ENCODE data around the gene MCM3AP.

MCM3AP gene

DNA sequence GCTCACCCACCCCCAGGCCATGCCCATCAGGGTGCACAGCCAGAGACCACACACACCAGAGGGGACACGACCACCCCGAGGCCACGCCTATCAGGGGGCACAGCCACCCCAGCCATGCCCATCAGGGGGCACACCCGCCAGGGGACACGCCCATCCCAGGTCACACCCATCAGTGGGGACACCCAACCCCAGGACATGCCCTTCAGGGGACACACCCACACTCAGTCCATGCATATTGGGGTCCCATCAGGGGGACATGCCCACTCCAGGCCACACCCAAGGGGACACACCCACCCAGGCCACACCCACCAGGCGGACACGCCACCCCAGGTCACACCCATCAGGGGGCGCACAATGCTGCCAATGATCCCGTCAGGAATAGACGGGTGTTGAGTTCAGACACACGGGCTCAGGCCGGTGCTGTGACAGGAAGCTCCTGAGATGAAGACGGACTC lies 20.7 kb downstream of the MCM3AP start:
- H3K27ac Mint-ChIP-seq, result no peak overlapping the region
- TF ChIP-seq, protein P1, sequence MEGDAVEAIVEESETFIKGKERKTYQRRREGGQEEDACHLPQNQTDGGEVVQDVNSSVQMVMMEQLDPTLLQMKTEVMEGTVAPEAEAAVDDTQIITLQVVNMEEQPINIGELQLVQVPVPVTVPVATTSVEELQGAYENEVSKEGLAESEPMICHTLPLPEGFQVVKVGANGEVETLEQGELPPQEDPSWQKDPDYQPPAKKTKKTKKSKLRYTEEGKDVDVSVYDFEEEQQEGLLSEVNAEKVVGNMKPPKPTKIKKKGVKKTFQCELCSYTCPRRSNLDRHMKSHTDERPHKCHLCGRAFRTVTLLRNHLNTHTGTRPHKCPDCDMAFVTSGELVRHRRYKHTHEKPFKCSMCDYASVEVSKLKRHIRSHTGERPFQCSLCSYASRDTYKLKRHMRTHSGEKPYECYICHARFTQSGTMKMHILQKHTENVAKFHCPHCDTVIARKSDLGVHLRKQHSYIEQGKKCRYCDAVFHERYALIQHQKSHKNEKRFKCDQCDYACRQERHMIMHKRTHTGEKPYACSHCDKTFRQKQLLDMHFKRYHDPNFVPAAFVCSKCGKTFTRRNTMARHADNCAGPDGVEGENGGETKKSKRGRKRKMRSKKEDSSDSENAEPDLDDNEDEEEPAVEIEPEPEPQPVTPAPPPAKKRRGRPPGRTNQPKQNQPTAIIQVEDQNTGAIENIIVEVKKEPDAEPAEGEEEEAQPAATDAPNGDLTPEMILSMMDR (IDR thresholded peaks at IDR 0.05; ENCODE audit: unreplicated experiment in 3 of 3), result no peak
- no peaks in the 10 kb centered on the region for H3K4me1 Mint-ChIP-seq
- H3K4me3 Mint-ChIP-seq, result no peak overlapping the region
- no peaks in the 10 kb centered on the region for H3K9me3 Mint-ChIP-seq
- peaks cover 54% of the 10 kb centered on the region for H3K36me3 Mint-ChIP-seq (ENCODE audit: low read depth)
- no peaks in the 10 kb centered on the region for H3K27me3 Mint-ChIP-seq (ENCODE audit: low read depth)

DNA sequence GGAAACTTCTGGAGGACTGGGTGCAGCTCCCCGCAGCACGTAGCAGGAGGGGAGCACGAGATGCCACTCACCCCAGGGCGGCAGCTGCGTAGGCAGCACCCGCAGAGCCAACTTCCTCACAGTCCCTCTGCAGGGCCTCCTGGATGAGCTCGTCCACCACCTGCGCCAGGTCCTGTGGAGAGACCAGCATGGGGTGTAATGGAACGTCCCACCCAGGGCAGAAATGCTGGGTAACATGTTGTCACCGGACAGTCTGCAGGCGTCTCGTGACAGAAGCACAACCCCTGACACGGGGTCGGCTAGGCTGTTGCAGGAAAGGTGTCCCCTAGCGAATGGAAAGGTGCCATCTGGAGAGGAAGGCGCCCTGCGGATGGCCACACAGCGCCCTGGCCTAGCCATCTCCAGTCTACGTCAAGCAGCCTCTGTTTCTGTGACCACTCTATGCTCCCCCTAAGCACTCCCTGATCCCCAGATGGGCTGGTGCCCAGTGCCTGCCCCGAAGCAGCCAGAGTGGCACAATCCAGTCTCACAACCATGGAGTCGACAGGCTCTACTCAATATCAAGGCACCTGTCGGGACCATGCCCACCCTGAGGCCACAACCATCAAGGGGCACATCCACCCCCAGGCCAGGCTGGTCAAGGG lies 21.2 kb downstream of the MCM3AP start:
- H3K27me3 Mint-ChIP-seq (ENCODE audit: low read depth), result no peaks in the 10 kb centered on the region
- H3K4me1 Mint-ChIP-seq, result no peaks in the 10 kb centered on the region
- no peaks in the 10 kb centered on the region for H3K9me3 Mint-ChIP-seq
- TF ChIP-seq, protein P1 (IDR thresholded peaks at IDR 0.05; ENCODE audit: unreplicated experiment in 3 of 3), result no peak
- H3K4me3 Mint-ChIP-seq, result no peak overlapping the region
- H3K27ac Mint-ChIP-seq, result no peak overlapping the region
- peaks cover 50% of the 10 kb centered on the region for H3K36me3 Mint-ChIP-seq (ENCODE audit: low read depth)

DNA sequence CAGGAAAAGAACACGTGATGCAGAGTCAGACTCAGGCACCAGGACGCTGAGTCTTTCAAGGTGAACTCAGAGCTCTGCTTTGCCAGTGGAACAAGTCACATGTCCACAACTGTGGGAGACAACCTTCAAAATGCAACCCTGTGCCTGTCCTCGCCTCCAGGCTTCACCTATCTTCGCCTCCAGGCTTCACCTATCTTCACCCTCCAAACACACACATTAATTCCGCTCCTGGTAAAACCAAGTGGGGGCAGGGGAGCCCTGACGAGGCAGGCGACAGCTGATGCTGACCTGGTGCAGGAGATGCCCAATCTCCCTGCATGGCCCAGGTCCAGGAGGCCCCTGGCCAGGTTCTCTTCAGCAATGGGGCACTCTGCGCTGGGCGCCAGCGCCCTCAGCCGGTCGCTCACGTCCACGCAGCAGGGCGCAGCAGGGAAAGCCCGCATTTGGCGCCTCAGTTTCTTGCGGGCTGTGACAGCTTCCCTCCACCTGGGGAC lies 28.9 kb downstream of the MCM3AP start:
- Mint-ChIP-seq H3K27me3 (ENCODE audit: low read depth) (no peaks in the 10 kb centered on the region), H3K4me3 (no peak overlapping the region), H3K4me1 (no peaks in the 10 kb centered on the region), H3K27ac (no peak overlapping the region), H3K9me3 (no peaks in the 10 kb centered on the region), H3K36me3 (ENCODE audit: low read depth) (peaks cover 73% of the 10 kb centered on the region)
- TF ChIP-seq, protein P1 (IDR thresholded peaks at IDR 0.05; ENCODE audit: unreplicated experiment in 3 of 3), result no peak

GRCh38 chr21:46255758-46256337 lies 29.6 kb downstream of the MCM3AP start:
- Mint-ChIP-seq H3K4me3 (no peak overlapping the region), H3K27me3 (ENCODE audit: low read depth) (no peaks in the 10 kb centered on the region), H3K9me3 (no peaks in the 10 kb centered on the region), H3K27ac (no peak overlapping the region), H3K36me3 (ENCODE audit: low read depth) (peaks cover 74% of the 10 kb centered on the region), H3K4me1 (no peaks in the 10 kb centered on the region)
- TF ChIP-seq, protein P1 (IDR thresholded peaks at IDR 0.05; ENCODE audit: unreplicated experiment in 3 of 3), result no peak

- Mint-ChIP-seq H3K4me1 (no peaks in the 10 kb centered on the region), H3K4me3 (no peak overlapping the region), H3K36me3 (ENCODE audit: low read depth) (peaks cover 76% of the 10 kb centered on the region)
Measured at GRCh38 chr21:46255166-46255565, 30.2 kb downstream of the MCM3AP start.

More at GRCh38 chr21:46255166-46255565, 30.2 kb downstream of the MCM3AP start:
- no peak overlapping the region for H3K27ac Mint-ChIP-seq
- no peaks in the 10 kb centered on the region for H3K9me3 Mint-ChIP-seq
- TF ChIP-seq, protein P1 (IDR thresholded peaks at IDR 0.05; ENCODE audit: unreplicated experiment in 3 of 3), result no peak
- no peaks in the 10 kb centered on the region for H3K27me3 Mint-ChIP-seq (ENCODE audit: low read depth)
